Osteoblast (primary cell): ENCODE data around the gene CCHCR1. TPM values are rescaled to one million over a fixed set of nuclear protein-coding genes. Genes with fewer than 3 reads are reported as not detected.
A peak's percentile ranks its signal among the peaks of the same experiment; 100 is the strongest.

Experiments
- DNase-seq: peaks from one replicate; pipeline ENCODE4 v3.0.0; 2011; ENCODE audit warnings: low spot score, mixed read lengths; ENCODE audit not compliant: insufficient read length; ENCODE audit errors: missing footprints
- H2AFZ ChIP-seq: 2 replicates; pipeline ENCODE4 v1.6.0; 2011; ENCODE audit warnings: mild to moderate bottlenecking, low read length
- H3K27ac ChIP-seq: 2 replicates; pipeline ENCODE4 v1.5.1; 2011; ENCODE audit warnings: mild to moderate bottlenecking, low read depth, low read length, moderate library complexity
- H3K27me3 ChIP-seq: 2 replicates; pipeline ENCODE4 v1.6.0; 2012; ENCODE audit warnings: mild to moderate bottlenecking, control low read depth, inconsistent platforms, low read length, moderate library complexity; ENCODE audit not compliant: insufficient read depth
- H3K36me3 ChIP-seq: 2 replicates; pipeline ENCODE4 v1.5.1; 2011; ENCODE audit warnings: mild to moderate bottlenecking, low read length, control low read depth, moderate library complexity; ENCODE audit not compliant: insufficient read depth
- H3K4me1 ChIP-seq: 2 replicates; pipeline ENCODE4 v1.5.1; 2011; ENCODE audit warnings: mild to moderate bottlenecking, low read length, control low read depth, moderate library complexity; ENCODE audit not compliant: insufficient read depth
- H3K4me2 ChIP-seq: 2 replicates; pipeline ENCODE4 v1.6.0; 2011; ENCODE audit warnings: mild to moderate bottlenecking, low read length; ENCODE audit not compliant: insufficient read depth
- H3K4me3 ChIP-seq: fragments of 200-600 bp; sonication (generic); 3 replicates; pipeline ENCODE4 v1.5.1; 2012; ENCODE audit warnings: mild to moderate bottlenecking, low read length, inconsistent platforms; ENCODE audit not compliant: insufficient read depth
- H3K79me2 ChIP-seq: 2 replicates; pipeline ENCODE4 v1.6.0; 2012; ENCODE audit warnings: mild to moderate bottlenecking, low read length, control low read depth, inconsistent platforms; ENCODE audit not compliant: insufficient read depth
- H3K9me3 ChIP-seq: 2 replicates; pipeline ENCODE4 v1.5.1; 2011; ENCODE audit warnings: low read depth, low read length, control low read depth
- H4K20me1 ChIP-seq: 2 replicates; pipeline ENCODE4 v1.6.0; 2012; ENCODE audit warnings: mild to moderate bottlenecking, low read length, control low read depth; ENCODE audit not compliant: insufficient read depth
- CTCF ChIP-seq: IDR thresholded peaks from 2 replicates; pipeline ENCODE4 v1.5.1; 2011; ENCODE audit warnings: mild to moderate bottlenecking, low read depth, low read length, moderate library complexity; ENCODE audit errors: extremely low read depth
- total RNA-seq: library from RNA; depleted of rRNA; stranded (reverse); fragments of >200 nt; gene quantifications from 2 replicates; pipeline ENCODE4 v1.2.3, GENCODE V29; 2012

Gene CCHCR1
- total RNA-seq, 1 donor: 14.1 TPM

GRCh38 chr6:31175971-31176370, 18.4 kb upstream of the CCHCR1 start:
- H3K9me3 ChIP-seq: no peaks in the 10 kb centered on the region
- DNase-seq: peak; percentile 96
- H3K36me3 ChIP-seq: no peaks in the 10 kb centered on the region
- peak overlapping the region; percentile 2 for H3K4me2 ChIP-seq
- H3K27me3 ChIP-seq: no peaks in the 10 kb centered on the region
- H3K79me2 ChIP-seq: peaks cover 8% of the 10 kb centered on the region
- no peak for TF ChIP-seq CTCF
- H3K4me1 ChIP-seq: peaks cover 7% of the 10 kb centered on the region
- no peaks in the 10 kb centered on the region for H4K20me1 ChIP-seq
- no peak overlapping the region for H3K4me3 ChIP-seq
- H2AFZ ChIP-seq: peak overlapping the region; percentile 6
- peak overlapping the region; percentile 34 for H3K27ac ChIP-seq

- Histone ChIP-seq H3K36me3 (no peaks in the 10 kb centered on the region), H3K9me3 (no peaks in the 10 kb centered on the region), H3K4me2 (no peak overlapping the region), H3K4me3 (no peak overlapping the region), H4K20me1 (no peaks in the 10 kb centered on the region), H3K79me2 (peaks cover 2% of the 10 kb centered on the region), H3K27ac (no peak overlapping the region), H3K4me1 (peaks cover 7% of the 10 kb centered on the region), H2AFZ (no peak overlapping the region), H3K27me3 (no peaks in the 10 kb centered on the region)
- no peak for DNase-seq
- no peak for TF ChIP-seq CTCF
Observed at GRCh38 chr6:31174378-31174777, 16.8 kb upstream of the CCHCR1 start.

GRCh38 chr6:31173406-31173805, 15.8 kb upstream of the CCHCR1 start:
- Histone ChIP-seq H3K36me3 (no peaks in the 10 kb centered on the region), H3K4me1 (peaks cover 7% of the 10 kb centered on the region), H3K4me3 (no peak overlapping the region), H3K4me2 (no peak overlapping the region), H3K27me3 (no peaks in the 10 kb centered on the region), H2AFZ (no peak overlapping the region), H4K20me1 (no peaks in the 10 kb centered on the region), H3K27ac (no peak overlapping the region), H3K9me3 (no peaks in the 10 kb centered on the region), H3K79me2 (no peaks in the 10 kb centered on the region)
- peak; percentile 83 for DNase-seq
- TF ChIP-seq CTCF: no peak

GRCh38 chr6:31172973-31173384, 15.4 kb upstream of the CCHCR1 start:
- Histone ChIP-seq H3K27me3 (no peaks in the 10 kb centered on the region), H3K27ac (no peak overlapping the region), H3K9me3 (no peaks in the 10 kb centered on the region), H3K4me3 (no peak overlapping the region), H3K36me3 (no peaks in the 10 kb centered on the region), H3K4me2 (no peak overlapping the region), H3K4me1 (peaks cover 7% of the 10 kb centered on the region), H3K79me2 (no peaks in the 10 kb centered on the region), H4K20me1 (no peaks in the 10 kb centered on the region), H2AFZ (no peak overlapping the region)
- no peak for DNase-seq
- no peak for TF ChIP-seq CTCF
